Activated T-helper 2 cell treated with anti-CD3 and anti-CD28 coated beads, Interferon-gamma antibody, Interleukin-2, Interleukin-4, amounts not matched to agents 10 μg/mL and 5 μg/mL and 100 μg/mL, durations not matched to agents 14 hours and 24 hours and 36 hours (primary cell): ENCODE data around the gene CABP5. TPM values are rescaled to one million over a fixed set of nuclear protein-coding genes. Genes with fewer than 3 reads are reported as not detected.

Experiments
- DNase-seq: peaks from one replicate; pipeline ENCODE4 v3.0.0; 2021; ENCODE audit warnings: low spot score
- H3K27ac Mint-ChIP-seq: one replicate; pipeline ENCODE4 v1.8.0; 2021; ENCODE audit warnings: mixed read lengths
- H3K27me3 Mint-ChIP-seq: one replicate; pipeline ENCODE4 v1.8.0; 2021; ENCODE audit warnings: low read depth, mixed read lengths
- H3K36me3 Mint-ChIP-seq: one replicate; pipeline ENCODE4 v1.8.0; 2021; ENCODE audit warnings: low read depth, mixed read lengths
- H3K4me1 Mint-ChIP-seq: one replicate; pipeline ENCODE4 v1.8.0; 2021; ENCODE audit warnings: low read depth, mixed read lengths
- H3K4me3 Mint-ChIP-seq: one replicate; pipeline ENCODE4 v1.8.0; 2021; ENCODE audit warnings: low read depth, mild to moderate bottlenecking, moderate library complexity, mixed read lengths
- H3K9me3 Mint-ChIP-seq: one replicate; pipeline ENCODE4 v1.8.0; 2021; ENCODE audit warnings: mixed read lengths
- intact Hi-C: fragments of 100-400 bp; cut with micrococcal nuclease; formaldehyde crosslinking; loops from one replicate; pipeline ENCODE4 v1.15.1; 2023
- total RNA-seq: library from RNA; stranded (reverse); gene quantifications from 2 replicates; pipeline ENCODE4 v1.2.3, GENCODE V29; 2022

Gene CABP5
- total RNA-seq, 1 donor from 2014 or later = not detected

DNA sequence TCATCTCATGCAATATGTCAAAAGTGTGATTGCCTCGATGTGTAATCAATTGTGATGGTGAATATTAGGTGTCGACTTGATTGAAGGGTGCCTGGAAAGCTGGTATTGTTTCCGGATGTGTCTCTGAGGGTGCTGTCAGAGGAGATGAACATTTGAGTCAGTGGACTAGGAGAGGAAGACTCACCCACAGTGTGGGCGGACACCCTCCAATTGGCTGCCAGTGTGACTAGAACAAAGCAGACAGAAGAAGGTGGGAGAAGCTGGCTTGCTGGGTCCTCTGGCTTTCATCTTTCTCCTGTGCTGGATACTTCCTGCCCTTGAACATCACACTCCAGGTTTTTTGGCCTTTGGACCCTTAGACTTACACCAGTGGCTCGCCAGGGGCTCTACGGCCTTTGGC is 15.5 kb upstream of the CABP5 start:
- Mint-ChIP-seq H3K9me3 (no peaks in the 10 kb centered on the region), H3K27ac (no peak overlapping the region), H3K4me3 (no peak overlapping the region), H3K36me3 (no peaks in the 10 kb centered on the region), H3K27me3 (peaks cover 2% of the 10 kb centered on the region), H3K4me1 (no peaks in the 10 kb centered on the region)
- intact Hi-C loops = no loop called here
- DNase-seq = no peak

DNA sequence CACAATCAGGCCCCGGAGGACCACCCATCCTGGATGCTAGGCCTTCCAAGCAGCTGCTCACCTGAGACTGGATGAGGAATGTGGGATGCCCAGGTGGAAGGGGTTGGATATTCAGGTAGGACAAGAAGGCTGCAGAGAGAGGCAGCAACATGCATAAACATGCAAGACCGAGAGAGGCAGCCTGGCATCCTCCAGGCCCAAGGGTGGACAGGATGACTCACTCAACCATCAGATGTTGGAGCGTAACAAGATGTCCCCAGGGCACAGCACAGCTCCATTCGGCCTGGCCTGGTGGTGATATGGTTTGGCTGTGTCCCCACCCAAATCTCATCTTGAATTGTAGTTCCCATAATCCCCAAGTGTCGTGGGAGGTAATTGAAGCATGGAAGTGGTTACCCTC is 10.0 kb upstream of the CABP5 start:
- no peak overlapping the region for H3K27ac Mint-ChIP-seq
- H3K36me3 Mint-ChIP-seq = no peaks in the 10 kb centered on the region
- H3K9me3 Mint-ChIP-seq = no peaks in the 10 kb centered on the region
- peaks cover 2% of the 10 kb centered on the region for H3K4me1 Mint-ChIP-seq
- DNase-seq = no peak
- H3K4me3 Mint-ChIP-seq = no peak overlapping the region
- H3K27me3 Mint-ChIP-seq = no peaks in the 10 kb centered on the region
- intact Hi-C loops = no loop called here

DNA sequence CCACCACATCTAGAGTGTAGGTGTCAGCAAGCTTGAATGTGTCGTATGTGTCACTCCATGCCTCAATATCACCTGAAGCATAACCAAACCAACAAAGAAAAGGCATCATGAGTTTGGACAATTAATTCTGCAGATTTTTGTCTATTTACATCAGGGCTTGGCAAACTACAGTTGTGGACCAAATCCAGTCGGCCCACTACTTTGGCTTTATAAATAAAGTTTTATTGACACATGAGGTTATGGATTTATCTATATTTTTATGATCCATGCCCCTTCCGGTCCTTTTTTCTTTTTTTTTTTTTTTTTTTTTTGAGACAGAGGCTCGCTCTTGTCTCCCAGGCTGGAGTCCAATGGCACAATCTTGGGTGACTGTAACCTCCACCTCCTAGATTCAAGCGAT is 9.2 kb upstream of the CABP5 start:
- intact Hi-C loops = no loop called here

DNA sequence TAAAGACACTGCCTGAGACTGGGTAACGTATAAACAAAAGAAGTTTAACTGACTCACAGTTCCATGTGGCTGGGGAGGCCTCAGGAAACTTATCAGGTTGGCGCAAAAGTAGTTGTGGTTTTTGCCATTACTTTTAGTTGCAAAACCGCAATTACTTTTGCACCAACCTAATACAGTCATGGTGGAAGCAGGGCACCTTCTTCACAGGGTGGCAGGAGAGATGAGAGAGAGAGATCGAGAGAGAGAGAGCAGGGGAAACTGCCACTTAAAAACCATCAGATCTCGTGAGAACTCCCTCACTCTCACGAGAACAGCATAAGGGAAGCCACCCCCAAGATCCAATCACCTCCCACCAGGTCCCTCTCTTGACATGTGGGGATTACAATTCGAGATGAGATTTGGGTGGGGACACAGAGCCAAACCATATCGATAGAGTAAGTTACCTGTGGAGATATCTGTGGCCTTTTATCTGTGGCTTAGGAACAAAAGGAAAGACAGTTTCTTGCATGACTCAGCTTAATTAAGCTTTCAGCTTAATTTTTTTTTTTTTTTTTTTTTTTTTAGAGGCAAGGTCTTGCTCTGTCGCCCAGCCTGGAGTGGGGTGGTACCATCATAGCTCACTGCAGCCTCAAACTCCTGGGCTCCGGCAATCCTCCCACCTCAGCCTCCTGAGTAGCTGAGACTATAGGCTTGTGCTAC is 7.6 kb upstream of the CABP5 start:
- DNase-seq = no peak
- Mint-ChIP-seq H3K4me3 (no peak overlapping the region), H3K36me3 (no peaks in the 10 kb centered on the region), H3K27ac (no peak overlapping the region), H3K9me3 (no peaks in the 10 kb centered on the region), H3K27me3 (no peaks in the 10 kb centered on the region), H3K4me1 (peaks cover 2% of the 10 kb centered on the region)
- intact Hi-C loops = no loop called here

More for the DNA sequence above, 9.2 kb upstream of the CABP5 start:
- Mint-ChIP-seq H3K4me3 (no peak overlapping the region), H3K27ac (no peak overlapping the region), H3K27me3 (no peaks in the 10 kb centered on the region), H3K9me3 (no peaks in the 10 kb centered on the region), H3K4me1 (peaks cover 2% of the 10 kb centered on the region), H3K36me3 (no peaks in the 10 kb centered on the region)
- DNase-seq = no peak

DNA sequence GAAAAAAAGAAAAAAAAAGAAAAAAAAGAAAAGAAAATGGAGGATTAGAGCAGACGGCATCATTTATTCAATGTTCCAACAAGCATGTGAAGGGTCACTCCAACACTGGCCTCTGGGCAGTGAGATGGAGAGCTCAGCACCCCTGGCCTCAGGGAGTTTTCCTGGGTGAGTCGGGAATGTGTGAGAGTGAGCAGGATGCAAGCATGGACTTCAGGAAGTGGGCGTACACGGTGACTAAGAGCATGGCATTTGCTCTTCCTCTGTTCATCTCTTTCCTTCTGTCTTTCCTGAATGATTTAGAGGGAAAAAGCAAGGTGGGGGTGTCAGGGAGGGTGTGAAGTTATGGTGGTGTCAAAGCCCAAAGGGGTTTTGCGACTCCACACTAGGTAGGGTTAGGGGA is 682 bp upstream of the CABP5 start:
- Mint-ChIP-seq H3K4me3 (no peak overlapping the region), H3K4me1 (no peaks in the 10 kb centered on the region), H3K36me3 (no peaks in the 10 kb centered on the region), H3K27me3 (no peaks in the 10 kb centered on the region), H3K27ac (no peak overlapping the region), H3K9me3 (no peaks in the 10 kb centered on the region)
- intact Hi-C loops = no loop called here
- no peak for DNase-seq

DNA sequence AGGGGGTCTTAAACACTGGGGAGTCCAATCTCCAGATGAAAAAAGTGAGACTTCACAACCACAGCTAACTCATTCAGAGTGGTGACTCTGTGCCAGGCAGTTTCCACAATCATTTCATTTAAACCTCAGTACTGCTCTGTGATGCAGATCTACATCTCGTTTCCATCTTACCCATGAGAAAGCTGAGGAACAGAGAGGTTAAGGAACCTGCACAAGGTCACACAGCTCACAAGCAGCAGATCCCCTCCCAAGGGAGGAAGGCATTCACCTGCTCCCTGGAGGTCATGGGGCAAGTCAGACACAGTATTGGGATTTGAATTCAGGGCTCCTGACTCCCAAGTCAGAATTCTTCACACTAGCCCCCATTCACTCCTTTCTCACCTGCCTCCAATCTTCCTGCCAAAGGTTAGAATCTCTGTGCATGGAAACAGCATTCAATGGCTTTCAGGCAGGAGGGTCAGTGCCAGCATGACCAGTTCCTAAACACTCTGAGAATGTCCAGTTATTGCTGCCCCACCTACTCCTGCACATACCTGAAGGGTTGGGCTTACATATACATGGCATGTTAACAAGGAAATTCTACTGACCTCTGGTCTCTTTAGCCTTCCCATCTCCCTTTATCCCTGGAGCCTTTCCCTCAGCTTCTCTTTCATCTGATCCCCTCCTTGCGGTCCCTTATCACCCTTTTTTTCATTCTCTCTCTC is 1.9 kb downstream of the CABP5 start:
- Mint-ChIP-seq H3K4me1 (no peaks in the 10 kb centered on the region), H3K36me3 (no peaks in the 10 kb centered on the region), H3K27me3 (no peaks in the 10 kb centered on the region), H3K27ac (no peak overlapping the region), H3K9me3 (peaks cover under 1% of the 10 kb centered on the region), H3K4me3 (no peak overlapping the region)
- DNase-seq = no peak
- intact Hi-C loops = no loop called here

DNA sequence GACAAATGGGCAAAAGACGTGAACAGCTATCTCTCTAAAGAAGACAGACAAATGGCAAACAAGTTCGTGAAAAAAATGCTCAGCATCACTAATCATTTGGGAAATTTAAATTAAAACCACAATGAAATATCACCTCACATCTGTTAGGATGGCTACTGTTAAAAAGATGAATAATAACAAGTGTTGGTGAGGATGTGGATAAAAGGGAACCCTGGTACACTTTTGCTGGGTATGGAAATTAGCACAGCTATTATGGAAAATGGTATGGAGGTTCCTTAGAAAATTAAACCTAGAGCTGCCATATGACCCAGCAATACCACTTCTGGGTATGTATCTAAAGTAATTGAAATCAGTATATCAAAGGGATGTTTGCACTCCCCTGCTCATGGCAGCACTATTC is 7.1 kb downstream of the CABP5 start:
- Mint-ChIP-seq H3K4me1 (no peaks in the 10 kb centered on the region), H3K27me3 (no peaks in the 10 kb centered on the region), H3K9me3 (peaks cover 17% of the 10 kb centered on the region), H3K27ac (no peak overlapping the region), H3K36me3 (no peaks in the 10 kb centered on the region), H3K4me3 (no peak overlapping the region)
- intact Hi-C loops = no loop called here
- no peak for DNase-seq

DNA sequence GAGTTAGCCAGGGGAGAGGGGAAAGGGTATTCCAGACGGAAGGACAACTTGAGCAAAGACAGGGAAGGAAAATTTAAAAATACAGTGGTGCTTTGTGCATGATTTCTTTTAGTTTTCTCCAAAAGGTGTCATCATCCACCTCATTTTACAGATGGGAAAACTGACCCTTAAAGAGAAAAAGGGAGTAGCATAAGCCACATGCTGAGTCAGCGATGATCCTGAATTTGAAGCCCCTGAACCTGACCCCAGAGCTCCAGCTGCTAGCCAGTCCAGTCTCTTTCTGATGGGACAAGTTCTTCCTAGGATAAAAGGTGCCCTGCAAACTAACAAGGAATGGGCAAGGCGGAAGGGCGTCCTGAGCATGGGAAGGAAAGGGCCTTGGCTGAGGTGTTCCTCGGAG is 10.3 kb downstream of the CABP5 start:
- DNase-seq = no peak
- Mint-ChIP-seq H3K4me1 (no peaks in the 10 kb centered on the region), H3K36me3 (no peaks in the 10 kb centered on the region), H3K4me3 (no peak overlapping the region), H3K27ac (no peak overlapping the region), H3K9me3 (peaks cover 17% of the 10 kb centered on the region), H3K27me3 (no peaks in the 10 kb centered on the region)
- intact Hi-C loops = no loop called here

DNA sequence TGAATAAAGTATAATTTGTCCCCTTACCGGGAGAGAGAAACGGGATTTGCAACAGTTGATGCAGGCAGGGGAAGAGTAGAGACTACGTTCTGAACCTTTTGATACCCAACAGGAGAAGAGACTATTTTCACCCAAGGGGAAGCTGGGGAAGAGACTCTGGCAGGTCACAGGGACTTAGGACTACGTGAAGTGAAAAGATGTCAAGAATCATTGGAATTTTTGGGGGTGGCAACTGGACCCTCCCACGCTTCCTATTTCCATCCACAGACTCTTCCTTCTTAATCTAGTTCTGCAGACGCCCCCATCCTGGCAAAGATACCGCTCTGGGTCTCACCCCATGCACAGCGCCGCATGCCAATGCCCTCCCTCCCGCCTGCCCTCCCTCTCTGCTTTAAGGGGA is 13.8 kb downstream of the CABP5 start:
- Mint-ChIP-seq H3K4me1 (no peaks in the 10 kb centered on the region), H3K9me3 (no peaks in the 10 kb centered on the region), H3K36me3 (no peaks in the 10 kb centered on the region), H3K4me3 (no peak overlapping the region), H3K27ac (no peak overlapping the region), H3K27me3 (peaks cover 3% of the 10 kb centered on the region)
- no peak for DNase-seq
- intact Hi-C loops = no loop called here

DNA sequence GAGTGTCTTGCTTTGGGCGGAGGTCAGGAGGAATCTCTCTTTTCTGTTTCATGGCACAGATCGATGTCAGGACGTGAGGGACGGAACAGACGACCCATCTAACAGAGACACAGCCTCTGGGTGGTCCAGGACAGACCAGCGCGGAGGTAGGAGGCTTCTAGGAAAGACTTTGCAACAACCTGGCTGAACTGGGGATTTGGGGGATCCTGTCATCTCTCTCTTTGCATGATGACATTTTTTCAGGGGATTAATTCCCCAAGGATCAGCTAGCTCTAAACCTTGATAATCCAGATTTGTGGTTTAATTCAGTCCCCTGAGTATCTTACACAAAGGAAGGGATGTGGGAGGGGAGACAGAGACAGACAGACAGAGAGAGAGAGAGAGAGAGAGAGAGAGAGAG is 14.4 kb downstream of the CABP5 start:
- Mint-ChIP-seq H3K27ac (no peak overlapping the region), H3K4me1 (no peaks in the 10 kb centered on the region), H3K4me3 (no peak overlapping the region), H3K9me3 (no peaks in the 10 kb centered on the region), H3K36me3 (no peaks in the 10 kb centered on the region), H3K27me3 (peaks cover 3% of the 10 kb centered on the region)
- no peak for DNase-seq
- intact Hi-C loops = no loop called here

DNA sequence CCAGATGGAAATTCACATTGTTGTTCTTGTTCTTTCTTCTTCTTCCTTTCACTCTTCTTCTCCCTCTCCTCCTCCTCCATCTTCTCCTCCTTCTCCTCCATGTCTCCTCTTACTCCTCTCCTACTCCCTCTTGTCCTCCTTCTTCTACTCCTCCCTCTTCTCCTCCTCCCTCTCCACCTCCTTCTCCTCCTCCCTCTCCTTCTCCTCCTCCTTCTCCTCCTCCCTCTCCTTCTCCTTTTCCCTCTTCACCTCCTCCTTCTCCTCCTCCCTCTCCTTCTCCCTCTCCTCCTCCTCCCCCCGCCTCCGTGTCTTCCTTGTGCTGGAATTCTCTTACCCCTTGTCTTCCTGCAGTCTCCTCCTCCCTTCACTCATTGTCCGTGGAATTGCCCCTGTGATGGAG is 18.4 kb downstream of the CABP5 start:
- DNase-seq = no peak
- intact Hi-C loops = no loop called here
- H3K36me3 Mint-ChIP-seq = no peaks in the 10 kb centered on the region
- no peaks in the 10 kb centered on the region for H3K4me1 Mint-ChIP-seq
- no peak overlapping the region for H3K27ac Mint-ChIP-seq
- peaks cover 7% of the 10 kb centered on the region for H3K27me3 Mint-ChIP-seq
- H3K4me3 Mint-ChIP-seq = no peak overlapping the region
- H3K9me3 Mint-ChIP-seq = no peaks in the 10 kb centered on the region

DNA sequence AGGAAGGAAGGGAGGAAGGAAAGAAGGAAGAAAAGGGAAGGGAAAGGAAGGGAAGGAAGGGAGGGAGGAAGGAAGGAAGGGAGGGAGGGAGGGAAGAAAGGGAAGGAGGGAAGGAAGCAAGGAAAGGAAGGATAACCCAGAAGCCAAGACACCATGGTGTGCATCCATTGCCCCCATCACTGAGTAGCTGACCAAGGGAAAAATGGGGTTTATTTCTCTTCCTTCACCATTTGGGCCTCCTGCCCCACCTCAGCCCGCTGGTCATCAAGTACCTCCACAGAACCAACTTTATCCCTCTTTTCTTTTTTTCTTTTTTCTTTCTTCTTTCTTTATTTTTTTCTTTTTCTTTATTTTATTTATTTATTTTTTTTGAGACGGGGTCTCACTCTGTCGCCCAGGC is 20.4 kb downstream of the CABP5 start:
- Mint-ChIP-seq H3K4me3 (no peak overlapping the region), H3K27ac (no peak overlapping the region), H3K9me3 (no peaks in the 10 kb centered on the region), H3K4me1 (no peaks in the 10 kb centered on the region), H3K27me3 (peaks cover 8% of the 10 kb centered on the region), H3K36me3 (no peaks in the 10 kb centered on the region)
- no peak for DNase-seq
- intact Hi-C loops = no loop called here

DNA sequence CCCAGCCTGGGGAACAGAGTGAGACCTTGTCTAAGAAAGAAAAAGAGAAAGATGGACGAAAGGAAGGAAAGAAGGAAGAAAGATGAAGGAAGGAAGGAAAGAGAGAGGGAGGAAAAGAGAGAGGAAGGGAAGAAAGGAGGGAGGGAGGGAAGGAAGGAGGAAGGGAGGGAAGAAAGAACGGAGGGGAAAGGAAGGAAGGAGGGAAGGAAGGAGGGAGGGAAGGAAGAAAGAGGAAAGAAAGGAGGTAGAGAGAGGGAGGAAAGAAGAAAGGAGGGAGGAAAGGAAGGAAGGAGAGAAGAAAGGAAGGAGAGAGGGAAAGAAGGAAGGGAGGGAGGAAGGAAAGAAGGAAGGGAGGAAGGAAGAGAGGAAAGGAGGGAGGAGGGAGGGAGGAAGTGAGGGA is 20.9 kb downstream of the CABP5 start:
- no peaks in the 10 kb centered on the region for H3K4me1 Mint-ChIP-seq
- H3K27ac Mint-ChIP-seq = no peak overlapping the region
- no peaks in the 10 kb centered on the region for H3K36me3 Mint-ChIP-seq
- H3K9me3 Mint-ChIP-seq = no peaks in the 10 kb centered on the region
- DNase-seq = no peak
- peaks cover 7% of the 10 kb centered on the region for H3K27me3 Mint-ChIP-seq
- intact Hi-C loops = no loop called here
- H3K4me3 Mint-ChIP-seq = no peak overlapping the region
